AG04450 (cell line): ENCODE results near the gene HASPIN. TPM values are rescaled to one million over a fixed set of nuclear protein-coding genes. Genes with fewer than 3 reads are reported as not detected.

ENCODE experiments used
- CTCF ChIA-PET: fragments of 300-600, 350-600 bp; formaldehyde crosslinking; extraction: SDS; loops from one replicate; lab custom pipeline; 2022; ENCODE audit warnings: antibody characterized with exemption, inconsistent platforms; lab: Charles Lee
- POLR2A ChIA-PET: fragments of 350-600 bp; formaldehyde crosslinking; extraction: SDS; loops from one replicate; lab custom pipeline; 2021; ENCODE audit warnings: antibody characterized with exemption, inconsistent platforms; lab: Yijun Ruan, JAX
- DNase-seq: peaks from one replicate; pipeline ENCODE4 v3.0.0-alpha.2; 2011; ENCODE audit warnings: low read depth, low spot score
- H3K27ac ChIP-seq: one replicate; pipeline ENCODE4 v1.5.1; 2012; ENCODE audit warnings: low read depth, low read length, control low read depth
- H3K27me3 ChIP-seq: one replicate; pipeline ENCODE4 v1.6.0; 2012; ENCODE audit warnings: low read length; ENCODE audit not compliant: control insufficient read depth, insufficient read depth
- H3K4me3 ChIP-seq: 2 replicates; pipeline ENCODE4 v1.5.1; 2011; ENCODE audit warnings: mild to moderate bottlenecking, low read depth, low read length, control low read depth
- H3K9me3 ChIP-seq: 2 replicates; pipeline ENCODE4 v1.5.1; 2012; ENCODE audit warnings: low read length; ENCODE audit not compliant: control insufficient read depth, insufficient read depth
- polyA plus RNA-seq: library from polyadenylated mRNA; depleted of rRNA; stranded (reverse); fragments of >200 nt; gene quantifications from 2 replicates; pipeline ENCODE4 v1.2.3, GENCODE V29; 2011
- TF ChIP-seq, protein P1 (sequence below): IDR thresholded peaks from 2 replicates; pipeline ENCODE4 v1.5.1; 2011; ENCODE audit warnings: low read depth, low read length, control low read depth, inconsistent platforms

HASPIN gene
- polyA plus RNA-seq, 1 experiment, result 1.6 TPM

DNA sequence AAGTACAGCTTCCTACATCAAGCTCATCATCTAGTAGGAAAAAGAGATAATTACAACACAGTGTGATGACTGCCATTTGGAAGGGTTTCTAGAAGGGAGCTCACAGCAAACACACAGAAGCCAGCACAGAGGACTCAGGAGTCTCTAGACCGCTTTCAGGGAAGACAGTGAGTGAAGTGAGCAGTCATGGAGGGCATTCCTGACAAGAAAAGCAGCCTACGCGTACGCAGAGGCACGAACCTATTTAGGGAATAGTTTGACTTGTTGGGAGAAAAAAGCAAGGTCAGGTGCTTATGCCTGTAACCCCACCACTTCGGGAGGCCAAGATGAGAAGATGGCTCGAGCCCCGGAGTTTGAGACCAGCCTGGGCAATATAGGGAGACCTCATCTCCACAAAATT lies 8.4 kb upstream of the HASPIN start:
- no peaks in the 10 kb centered on the region for H3K9me3 ChIP-seq
- ChIA-PET CTCF (no interaction called here), POLR2A (no interaction called here)
- no peak overlapping the region for H3K4me3 ChIP-seq
- no peak overlapping the region for H3K27ac ChIP-seq
- TF ChIP-seq, protein P1, sequence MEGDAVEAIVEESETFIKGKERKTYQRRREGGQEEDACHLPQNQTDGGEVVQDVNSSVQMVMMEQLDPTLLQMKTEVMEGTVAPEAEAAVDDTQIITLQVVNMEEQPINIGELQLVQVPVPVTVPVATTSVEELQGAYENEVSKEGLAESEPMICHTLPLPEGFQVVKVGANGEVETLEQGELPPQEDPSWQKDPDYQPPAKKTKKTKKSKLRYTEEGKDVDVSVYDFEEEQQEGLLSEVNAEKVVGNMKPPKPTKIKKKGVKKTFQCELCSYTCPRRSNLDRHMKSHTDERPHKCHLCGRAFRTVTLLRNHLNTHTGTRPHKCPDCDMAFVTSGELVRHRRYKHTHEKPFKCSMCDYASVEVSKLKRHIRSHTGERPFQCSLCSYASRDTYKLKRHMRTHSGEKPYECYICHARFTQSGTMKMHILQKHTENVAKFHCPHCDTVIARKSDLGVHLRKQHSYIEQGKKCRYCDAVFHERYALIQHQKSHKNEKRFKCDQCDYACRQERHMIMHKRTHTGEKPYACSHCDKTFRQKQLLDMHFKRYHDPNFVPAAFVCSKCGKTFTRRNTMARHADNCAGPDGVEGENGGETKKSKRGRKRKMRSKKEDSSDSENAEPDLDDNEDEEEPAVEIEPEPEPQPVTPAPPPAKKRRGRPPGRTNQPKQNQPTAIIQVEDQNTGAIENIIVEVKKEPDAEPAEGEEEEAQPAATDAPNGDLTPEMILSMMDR, result no peak
- DNase-seq, result no peak
- H3K27me3 ChIP-seq, result no peaks in the 10 kb centered on the region

DNA sequence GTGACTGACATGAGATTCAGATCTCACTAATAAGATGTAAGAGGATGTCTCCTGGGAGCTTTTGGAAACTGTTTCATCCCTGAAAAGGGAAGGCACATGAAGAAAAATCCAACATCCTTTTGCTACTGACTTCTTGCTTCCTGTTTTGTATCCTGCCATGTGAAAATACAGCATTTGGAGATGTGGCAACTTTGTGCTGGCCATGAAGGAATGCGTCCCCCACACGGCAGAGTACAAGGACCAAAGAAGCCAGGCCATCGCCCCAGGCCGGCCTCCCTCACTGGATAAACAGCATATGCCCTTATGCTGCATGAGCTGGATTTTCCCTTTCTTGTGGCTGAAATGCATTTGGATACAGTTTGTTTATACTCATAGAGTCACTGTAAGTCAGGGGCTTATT lies 5.5 kb upstream of the HASPIN start:
- DNase-seq, result no peak
- Histone ChIP-seq H3K27ac (peak overlapping the region; percentile 21), H3K9me3 (no peaks in the 10 kb centered on the region; the same call in 1 of the 2 replicates), H3K4me3 (no peak overlapping the region), H3K27me3 (no peaks in the 10 kb centered on the region)
- TF ChIP-seq, protein P1, result no peak
- CTCF ChIA-PET, result no interaction called here
- POLR2A ChIA-PET, result no interaction called here

DNA sequence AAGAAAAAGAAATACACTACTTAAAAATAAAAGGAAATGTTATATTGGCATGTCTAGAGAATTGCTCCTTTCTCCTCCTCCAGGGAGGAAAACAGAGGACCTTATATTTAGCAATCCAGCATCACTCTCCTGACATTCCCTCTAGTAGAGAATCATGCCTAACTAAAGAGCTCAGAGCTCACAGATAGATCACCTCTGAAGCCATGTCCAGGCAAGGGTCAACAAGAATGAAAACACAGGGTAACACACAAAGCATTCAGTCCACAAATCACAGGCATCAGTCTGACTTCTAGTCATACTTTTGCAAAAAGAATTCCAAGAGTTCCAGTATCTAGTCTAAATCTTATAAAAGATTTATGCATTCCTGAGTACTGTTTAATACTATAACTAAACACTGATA lies 4.4 kb upstream of the HASPIN start:
- CTCF ChIA-PET, result interaction anchor here (0.7 to 1.0 kb wide), 3 partner anchors 15 to 299 kb away, joined by 3 to 5 read pairs (median 4); no protein-coding TSS in a partner anchor
- POLR2A ChIA-PET, result interaction anchor here (0.5 to 1.4 kb wide), 4 partner anchors 25 to 860 kb away, joined by 3 to 8 read pairs (median 6); no protein-coding TSS in a partner anchor

DNA sequence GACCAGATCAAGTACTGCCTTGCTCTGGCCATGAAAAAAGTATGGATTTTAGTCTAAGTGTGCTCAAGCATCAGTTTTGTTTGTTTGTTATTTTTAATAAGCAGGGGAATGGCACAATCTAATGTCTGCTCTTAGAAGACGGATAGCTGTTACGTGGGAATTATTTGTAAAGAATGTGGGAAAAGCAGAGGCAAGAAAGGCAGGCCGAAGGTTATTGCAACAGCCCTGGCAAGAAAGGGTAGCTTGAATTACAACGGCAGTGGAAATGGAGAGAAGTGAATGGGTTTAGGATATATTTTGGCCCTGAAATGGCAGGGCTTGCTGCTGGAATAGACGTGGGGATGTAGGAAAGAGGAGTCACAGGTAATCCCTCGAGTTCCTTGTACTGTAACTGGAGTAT lies 987 bp upstream of the HASPIN start:
- Histone ChIP-seq H3K27me3 (no peaks in the 10 kb centered on the region), H3K4me3 (peak overlapping the region; percentile 94), H3K9me3 (no peaks in the 10 kb centered on the region; the same call in 1 of the 2 replicates), H3K27ac (peak overlapping the region; percentile 57)
- ChIA-PET POLR2A (interaction anchor here (0.6 to 2.4 kb wide), 6 partner anchors 26 to 419 kb away, joined by 3 to 14 read pairs (median 4); partner anchors contain the start of genes EMC6, P2RX5 and TAX1BP3), CTCF (interaction anchor here (1.1 to 2.2 kb wide), 6 partner anchors 10 to 123 kb away, joined by 3 to 18 read pairs (median 6); partner anchors contain the start of genes NCBP3 and P2RX5)
- DNase-seq, result no peak
- TF ChIP-seq, protein P1, result no peak

More for the DNA sequence above, 4.4 kb upstream of the HASPIN start:
- H3K27me3 ChIP-seq, result no peaks in the 10 kb centered on the region
- no peaks in the 10 kb centered on the region; the same call in 1 of the 2 replicates for H3K9me3 ChIP-seq
- no peak for DNase-seq
- peak overlapping the region; percentile 21 for H3K27ac ChIP-seq
- TF ChIP-seq, protein P1, result no peak
- no peak overlapping the region for H3K4me3 ChIP-seq

DNA sequence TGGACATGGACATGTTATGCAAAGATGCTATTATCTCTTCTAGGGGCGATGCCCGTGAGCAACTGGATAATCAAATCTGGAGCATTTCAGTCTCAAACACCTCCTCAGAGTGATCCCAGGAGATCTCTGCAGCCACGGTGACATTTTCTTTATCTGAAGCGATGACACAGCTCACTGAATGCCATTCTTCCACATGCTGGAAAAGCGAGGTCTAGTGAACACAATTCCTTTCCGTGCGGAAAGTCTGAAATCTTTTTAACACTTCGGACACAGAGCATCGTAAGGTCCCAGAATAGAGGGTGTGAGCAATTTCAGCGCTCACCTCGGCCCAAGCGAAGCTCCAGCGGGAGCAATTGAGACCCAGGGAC lies 531 bp upstream of the HASPIN start:
- Histone ChIP-seq H3K9me3 (no peaks in the 10 kb centered on the region; the same call in 1 of the 2 replicates), H3K4me3 (peak overlapping the region; percentile 94), H3K27me3 (no peaks in the 10 kb centered on the region), H3K27ac (peak overlapping the region; percentile 57)
- DNase-seq, result no peak
- ChIA-PET POLR2A (interaction anchor here (0.8 to 2.4 kb wide), 4 partner anchors 27 to 172 kb away, joined by 3 to 14 read pairs (median 3); partner anchors contain the start of genes EMC6, P2RX5 and TAX1BP3), CTCF (interaction anchor here (0.6 to 2.2 kb wide), 7 partner anchors 10 to 1308 kb away, joined by 3 to 18 read pairs (median 7); partner anchors contain the start of genes NCBP3 and P2RX5)
- TF ChIP-seq, protein P1, result no peak
